ENCODE results near the gene LYSET. TPM values are rescaled to one million over a fixed set of nuclear protein-coding genes. Genes with fewer than 3 reads are reported as not detected.
"Not testable (repeated sequence)": the region's sequence is repeated elsewhere in the genome, so short reads cannot be mapped to it uniquely, and the experiment has no call there.

The LYSET gene
- total RNA-seq, 1 donor from 2014 or later = 17.2 TPM

GRCh38 chr14:93231129-93231979 lies 46.2 kb downstream of the LYSET start:
- H3K9ac ChIP-seq = no peak overlapping the region
- H3K27me3 ChIP-seq = no peaks in the 10 kb centered on the region
- no peaks in the 10 kb centered on the region for H4K20me1 ChIP-seq (ENCODE audit: low read depth)
- DNase-seq (ENCODE audit: low spot score) = no peak
- H3K9me3 ChIP-seq (ENCODE audit: low read depth) = no peaks in the 10 kb centered on the region
- H2AFZ ChIP-seq (replicated peaks) = no peak overlapping the region
- H3K79me2 ChIP-seq (ENCODE audit: low read depth) = no peaks in the 10 kb centered on the region
- H3K36me3 Mint-ChIP-seq = peaks cover 14% of the 10 kb centered on the region
- H3K4me2 ChIP-seq = no peak overlapping the region
- no peaks in the 10 kb centered on the region for H3K36me3 ChIP-seq
- no peak overlapping the region for H3K27ac Mint-ChIP-seq
- no peaks in the 10 kb centered on the region for H3F3A ChIP-seq (ENCODE audit: low read depth)
- H3K27me3 Mint-ChIP-seq (ENCODE audit: insufficient read depth, low read depth) = no peaks in the 10 kb centered on the region
- no peak overlapping the region for H3K4me3 Mint-ChIP-seq
- TF ChIP-seq EZH2 (IDR thresholded peaks at IDR 0.05) = no peak
- no peaks in the 10 kb centered on the region for H3K4me1 ChIP-seq
- peaks cover 3% of the 10 kb centered on the region for H3K4me1 Mint-ChIP-seq
- H3K9me3 Mint-ChIP-seq = no peaks in the 10 kb centered on the region
- H3K4me3 ChIP-seq = no peak overlapping the region
- no peak overlapping the region for H3K27ac ChIP-seq

- Histone ChIP-seq H3K27ac (no peak overlapping the region), H3K79me2 (ENCODE audit: low read depth) (no peaks in the 10 kb centered on the region), H3K9ac (no peak overlapping the region), H3K4me3 (no peak overlapping the region), H3K4me1 (no peaks in the 10 kb centered on the region), H2AFZ (replicated peaks) (no peak overlapping the region), H3K36me3 (no peaks in the 10 kb centered on the region), H3F3A (ENCODE audit: low read depth) (no peaks in the 10 kb centered on the region), H4K20me1 (ENCODE audit: low read depth) (no peaks in the 10 kb centered on the region), H3K27me3 (no peaks in the 10 kb centered on the region), H3K9me3 (ENCODE audit: low read depth) (no peaks in the 10 kb centered on the region), H3K4me2 (no peak overlapping the region)
- Mint-ChIP-seq H3K9me3 (no peaks in the 10 kb centered on the region), H3K4me3 (no peak overlapping the region), H3K4me1 (peaks cover 3% of the 10 kb centered on the region), H3K27ac (no peak overlapping the region), H3K27me3 (ENCODE audit: insufficient read depth, low read depth) (no peaks in the 10 kb centered on the region), H3K36me3 (peaks cover 9% of the 10 kb centered on the region)
- DNase-seq (ENCODE audit: low spot score) = no peak
- TF ChIP-seq CTCF (IDR thresholded peaks at IDR 0.05) (no peak), EZH2 (IDR thresholded peaks at IDR 0.05) (no peak), EZH2phosphoT487 (IDR thresholded peaks at IDR 0.05) (no peak)
Observed at GRCh38 chr14:93232159-93232558, 47.0 kb downstream of the LYSET start.

- H2AFZ ChIP-seq (replicated peaks); H3K4me1 ChIP-seq; H4K20me1 ChIP-seq (ENCODE audit: low read depth); H3K36me3 Mint-ChIP-seq; H3K9me3 Mint-ChIP-seq; H3K9ac ChIP-seq; H3K27me3 Mint-ChIP-seq (ENCODE audit: insufficient read depth, low read depth); H3K27ac ChIP-seq; DNase-seq (ENCODE audit: low spot score); H3K9me3 ChIP-seq (ENCODE audit: low read depth); H3K4me3 ChIP-seq; H3K4me2 ChIP-seq; H3K4me1 Mint-ChIP-seq; H3K27me3 ChIP-seq; H3K36me3 ChIP-seq; H3K27ac Mint-ChIP-seq; H3K4me3 Mint-ChIP-seq; H3F3A ChIP-seq (ENCODE audit: low read depth); H3K79me2 ChIP-seq (ENCODE audit: low read depth): not testable (repeated sequence)
Observed at GRCh38 chr14:93233078-93233477, 48.0 kb downstream of the LYSET start.

GRCh38 chr14:93234798-93235197 lies 49.7 kb downstream of the LYSET start:
- no peaks in the 10 kb centered on the region for H3K27me3 Mint-ChIP-seq (ENCODE audit: insufficient read depth, low read depth)
- TF ChIP-seq EZH2phosphoT487 (IDR thresholded peaks at IDR 0.05) (no peak), EZH2 (IDR thresholded peaks at IDR 0.05) (no peak), CTCF (IDR thresholded peaks at IDR 0.05) (no peak)
- Histone ChIP-seq H3F3A (ENCODE audit: low read depth) (no peaks in the 10 kb centered on the region), H3K4me2 (no peak overlapping the region), H3K9me3 (ENCODE audit: low read depth) (no peaks in the 10 kb centered on the region), H3K9ac (no peak overlapping the region), H3K4me1 (no peaks in the 10 kb centered on the region), H3K79me2 (ENCODE audit: low read depth) (no peaks in the 10 kb centered on the region), H3K4me3 (no peak overlapping the region), H2AFZ (replicated peaks) (no peak overlapping the region), H3K27ac (no peak overlapping the region), H3K27me3 (no peaks in the 10 kb centered on the region), H4K20me1 (ENCODE audit: low read depth) (peaks cover 3% of the 10 kb centered on the region), H3K36me3 (no peaks in the 10 kb centered on the region)
- H3K4me1 Mint-ChIP-seq = peaks cover 3% of the 10 kb centered on the region
- H3K9me3 Mint-ChIP-seq = no peaks in the 10 kb centered on the region
- no peak overlapping the region for H3K27ac Mint-ChIP-seq
- no peak overlapping the region for H3K4me3 Mint-ChIP-seq
- peaks cover 2% of the 10 kb centered on the region for H3K36me3 Mint-ChIP-seq
- peak; percentile 13 for DNase-seq (ENCODE audit: low spot score)

Other genes starting within 250 kb of the LYSET start
- 25.8 and 34.6 TPM in 2 replicates for gene ITPK1, start 69.4 kb upstream of the LYSET start, total RNA-seq (ENCODE audit: low replicate concordance)
- 26.9 and 34.6 TPM in 2 replicates for gene MOAP1, start 420 bp upstream of the LYSET start, total RNA-seq (ENCODE audit: low replicate concordance)
- gene GON7, start 21.7 kb downstream of the LYSET start, total RNA-seq (ENCODE audit: low replicate concordance) = 11.2 and 24.6 TPM in 2 replicates
- 47.6 and 55.7 TPM in 2 replicates for gene UBR7, start 21.9 kb downstream of the LYSET start, total RNA-seq (ENCODE audit: low replicate concordance)
- gene BTBD7, start 147.7 kb downstream of the LYSET start, total RNA-seq (ENCODE audit: low replicate concordance) = 30.1 and 44.7 TPM in 2 replicates
- gene COX8C, start 161.9 kb downstream of the LYSET start, total RNA-seq (ENCODE audit: low replicate concordance) = not detected in 2 replicates
- gene UNC79, start 245.6 kb downstream of the LYSET start, total RNA-seq (ENCODE audit: low replicate concordance) = 2.1 and 2.2 TPM in 2 replicates

All from neural progenitor cell (in vitro differentiated cells).